Activated CD8-positive, alpha-beta T cell treated with anti-CD3 and anti-CD28 coated beads for 36 hours (primary cell): ENCODE measurements around the gene CDC6. TPM values are rescaled to one million over a fixed set of nuclear protein-coding genes. Genes with fewer than 3 reads are reported as not detected.

Experiments
- ATAC-seq: fragments of 200-7000 bp; cut with Tn5 transposase; one replicate; pipeline ENCODE4 v1.10.0; 2021; ENCODE audit warnings: mild to moderate bottlenecking, moderate library complexity
- CTCF ChIA-PET: fragments of 350-600 bp; sonication (Branson Sonifier 250); formaldehyde crosslinking; loops from one replicate; lab custom pipeline; 2021; ENCODE audit warnings: antibody characterized with exemption; lab: Charles Lee
- POLR2A ChIA-PET: fragments of 350-600 bp; sonication (Branson Sonifier 250); formaldehyde crosslinking; loops from one replicate; lab custom pipeline; 2021; ENCODE audit warnings: antibody characterized with exemption; lab: Charles Lee
- DNase-seq: peaks from one replicate; pipeline ENCODE4 v3.0.0-alpha.2; 2020
- H3K27ac Mint-ChIP-seq: one replicate; pipeline ENCODE4 v1.8.0; 2021; ENCODE audit warnings: mild to moderate bottlenecking, mixed read lengths
- H3K27me3 Mint-ChIP-seq: one replicate; pipeline ENCODE4 v1.8.0; 2021; ENCODE audit warnings: mixed read lengths
- H3K36me3 Mint-ChIP-seq: one replicate; pipeline ENCODE4 v1.8.0; 2021; ENCODE audit warnings: low read depth, mixed read lengths
- H3K4me1 Mint-ChIP-seq: one replicate; pipeline ENCODE4 v1.8.0; 2021; ENCODE audit warnings: low read depth, mixed read lengths
- H3K4me3 Mint-ChIP-seq: one replicate; pipeline ENCODE4 v1.8.0; 2021; ENCODE audit warnings: mild to moderate bottlenecking, moderate library complexity, mixed read lengths
- H3K9me3 Mint-ChIP-seq: one replicate; pipeline ENCODE4 v1.8.0; 2021; ENCODE audit warnings: mixed read lengths
- intact Hi-C: fragments of 100-400 bp; cut with micrococcal nuclease; formaldehyde crosslinking; loops from one replicate; pipeline ENCODE4 v1.10.0; 2022
- total RNA-seq, 2 experiments: library from RNA; stranded (reverse); gene quantifications; one replicate each; pipeline ENCODE4 v1.2.3, GENCODE V29; 2021
- TF ChIP-seq, protein P1 (sequence below): fragments of 200-600 bp; IDR thresholded peaks from one replicate; pipeline ENCODE4 v1.8.0; 2022; ENCODE audit warnings: antibody characterized with exemption, mild to moderate bottlenecking

The CDC6 gene
- total RNA-seq, 2 experiments from 2014 or later: 110 to 118 TPM

DNA sequence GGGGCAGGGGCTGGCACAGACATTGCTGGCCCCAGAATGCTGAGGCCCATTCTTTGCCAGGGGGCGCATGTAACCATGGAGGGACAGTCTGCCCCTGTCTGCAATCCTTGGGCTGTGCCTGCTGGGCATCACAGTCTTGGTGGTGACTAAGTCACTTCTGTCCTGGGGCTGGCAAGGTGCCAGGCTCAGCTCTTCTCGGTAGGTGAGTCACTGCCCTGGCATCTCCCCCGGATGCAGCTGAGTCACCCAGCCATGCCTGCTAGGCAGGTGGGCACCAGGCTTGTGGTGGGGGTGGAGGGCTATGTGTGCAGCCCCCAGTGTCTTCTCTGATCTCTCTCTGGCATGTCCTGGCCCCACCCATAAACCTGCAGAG, 26.9 kb downstream of the CDC6 start:
- Mint-ChIP-seq H3K4me1 (peaks cover 61% of the 10 kb centered on the region), H3K36me3 (peaks cover 6% of the 10 kb centered on the region), H3K4me3 (no peak overlapping the region), H3K27ac (peak overlapping the region; percentile 77), H3K9me3 (no peaks in the 10 kb centered on the region), H3K27me3 (no peaks in the 10 kb centered on the region)
- POLR2A ChIA-PET: interaction anchor here (0.9 to 4.1 kb wide), 5 partner anchors 8 to 184 kb away, joined by 3 to 22 read pairs (median 5); no protein-coding TSS in a partner anchor
- ATAC-seq (peak; percentile 34), DNase-seq (peak; percentile 96)
- TF ChIP-seq, protein P1, sequence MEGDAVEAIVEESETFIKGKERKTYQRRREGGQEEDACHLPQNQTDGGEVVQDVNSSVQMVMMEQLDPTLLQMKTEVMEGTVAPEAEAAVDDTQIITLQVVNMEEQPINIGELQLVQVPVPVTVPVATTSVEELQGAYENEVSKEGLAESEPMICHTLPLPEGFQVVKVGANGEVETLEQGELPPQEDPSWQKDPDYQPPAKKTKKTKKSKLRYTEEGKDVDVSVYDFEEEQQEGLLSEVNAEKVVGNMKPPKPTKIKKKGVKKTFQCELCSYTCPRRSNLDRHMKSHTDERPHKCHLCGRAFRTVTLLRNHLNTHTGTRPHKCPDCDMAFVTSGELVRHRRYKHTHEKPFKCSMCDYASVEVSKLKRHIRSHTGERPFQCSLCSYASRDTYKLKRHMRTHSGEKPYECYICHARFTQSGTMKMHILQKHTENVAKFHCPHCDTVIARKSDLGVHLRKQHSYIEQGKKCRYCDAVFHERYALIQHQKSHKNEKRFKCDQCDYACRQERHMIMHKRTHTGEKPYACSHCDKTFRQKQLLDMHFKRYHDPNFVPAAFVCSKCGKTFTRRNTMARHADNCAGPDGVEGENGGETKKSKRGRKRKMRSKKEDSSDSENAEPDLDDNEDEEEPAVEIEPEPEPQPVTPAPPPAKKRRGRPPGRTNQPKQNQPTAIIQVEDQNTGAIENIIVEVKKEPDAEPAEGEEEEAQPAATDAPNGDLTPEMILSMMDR: no peak
- CTCF ChIA-PET: interaction anchor here (42.0 kb wide), 1 partner anchor 36 kb away, joined by 780 read pairs; no protein-coding TSS in a partner anchor
- intact Hi-C loops: no loop called here

DNA sequence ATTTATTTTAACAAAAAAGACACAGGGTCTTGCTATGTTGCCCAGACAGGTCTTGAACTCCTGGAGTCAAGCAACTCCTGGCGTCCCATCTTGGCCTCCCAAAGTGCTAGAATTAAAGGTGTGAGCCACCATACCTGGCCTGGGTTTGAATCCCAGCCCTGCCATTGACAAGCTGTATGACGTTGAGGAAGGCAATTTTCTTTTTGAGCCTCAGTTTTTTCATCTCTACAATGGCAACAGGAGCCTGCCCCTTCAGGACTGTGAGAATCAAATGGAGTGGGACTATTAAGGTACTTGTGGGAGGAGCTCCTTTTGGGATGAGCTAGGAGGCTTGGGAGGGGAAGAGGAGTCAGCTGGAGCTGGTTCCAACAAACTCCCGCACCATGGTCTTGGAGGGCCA, 27.5 kb downstream of the CDC6 start:
- peak; percentile 2 for DNase-seq
- POLR2A ChIA-PET: interaction anchor here (0.7 to 4.1 kb wide), 7 partner anchors 9 to 184 kb away, joined by 3 to 22 read pairs (median 4); no protein-coding TSS in a partner anchor
- Mint-ChIP-seq H3K27ac (no peak overlapping the region), H3K27me3 (no peaks in the 10 kb centered on the region), H3K9me3 (no peaks in the 10 kb centered on the region), H3K4me3 (no peak overlapping the region), H3K4me1 (peaks cover 67% of the 10 kb centered on the region), H3K36me3 (peaks cover 6% of the 10 kb centered on the region)
- intact Hi-C loops: no loop called here
- TF ChIP-seq, protein P1: no peak
- no peak for ATAC-seq
- CTCF ChIA-PET: interaction anchor here (0.8 to 42.0 kb wide), 4 partner anchors 9 to 36 kb away, joined by 3 to 780 read pairs (median 28); no protein-coding TSS in a partner anchor

DNA sequence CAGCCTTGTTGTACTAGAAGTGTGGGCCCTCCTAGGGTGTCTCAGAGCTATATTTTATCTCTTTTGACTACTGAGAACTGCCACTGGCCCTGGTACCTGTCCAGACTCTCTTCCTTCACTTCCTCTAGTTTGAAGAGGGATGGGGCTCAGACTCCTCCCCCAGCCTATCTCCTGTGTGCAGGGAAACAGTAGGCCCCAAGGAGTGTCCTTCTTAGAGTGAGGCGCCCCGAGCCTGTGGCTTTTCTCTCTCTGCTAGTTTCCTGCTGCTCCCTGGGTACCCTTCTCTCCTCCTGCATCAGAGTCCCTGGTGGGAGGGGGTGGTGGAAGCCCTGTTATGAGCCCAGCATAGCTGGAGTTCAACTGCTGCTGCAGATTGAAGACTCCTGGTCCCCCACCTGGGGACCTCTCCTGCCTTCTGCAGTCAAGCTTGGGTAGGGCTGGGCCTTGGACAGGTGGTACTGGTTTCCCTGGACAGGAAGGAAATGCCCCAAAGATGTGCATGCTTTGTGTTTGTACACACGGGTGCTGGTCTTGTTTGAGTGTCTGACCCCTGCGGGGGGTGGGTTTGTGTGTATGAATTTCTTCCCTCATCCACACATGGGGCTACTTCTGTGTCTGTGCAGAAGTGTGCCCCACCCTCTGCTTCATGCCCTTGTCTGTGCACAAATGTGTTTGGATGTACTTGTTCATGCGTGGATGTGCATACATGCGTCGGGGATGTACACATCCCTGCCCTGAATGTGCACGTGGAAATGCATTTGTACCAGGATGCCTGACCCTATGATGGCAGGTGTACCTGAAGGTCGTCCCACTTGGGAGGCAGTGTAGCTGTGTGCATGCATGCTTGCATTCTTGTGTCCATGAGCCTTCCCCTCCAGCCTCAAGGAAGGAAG, 28.2 kb downstream of the CDC6 start:
- Mint-ChIP-seq H3K4me3 (no peak overlapping the region), H3K27ac (no peak overlapping the region), H3K36me3 (peaks cover 6% of the 10 kb centered on the region), H3K27me3 (no peaks in the 10 kb centered on the region), H3K4me1 (peaks cover 71% of the 10 kb centered on the region), H3K9me3 (no peaks in the 10 kb centered on the region)
- no peak for ATAC-seq
- ChIA-PET POLR2A (interaction anchor here (0.7 to 4.1 kb wide), 9 partner anchors 9 to 183 kb away, joined by 3 to 22 read pairs (median 4); partner anchors contain the start of gene CDC6), CTCF (interaction anchor here (0.8 to 42.0 kb wide), 6 partner anchors 8 to 35 kb away, joined by 3 to 780 read pairs (median 8); no protein-coding TSS in a partner anchor)
- DNase-seq: peak; percentile 33
- intact Hi-C loops: no loop called here
- TF ChIP-seq, protein P1: no peak

DNA sequence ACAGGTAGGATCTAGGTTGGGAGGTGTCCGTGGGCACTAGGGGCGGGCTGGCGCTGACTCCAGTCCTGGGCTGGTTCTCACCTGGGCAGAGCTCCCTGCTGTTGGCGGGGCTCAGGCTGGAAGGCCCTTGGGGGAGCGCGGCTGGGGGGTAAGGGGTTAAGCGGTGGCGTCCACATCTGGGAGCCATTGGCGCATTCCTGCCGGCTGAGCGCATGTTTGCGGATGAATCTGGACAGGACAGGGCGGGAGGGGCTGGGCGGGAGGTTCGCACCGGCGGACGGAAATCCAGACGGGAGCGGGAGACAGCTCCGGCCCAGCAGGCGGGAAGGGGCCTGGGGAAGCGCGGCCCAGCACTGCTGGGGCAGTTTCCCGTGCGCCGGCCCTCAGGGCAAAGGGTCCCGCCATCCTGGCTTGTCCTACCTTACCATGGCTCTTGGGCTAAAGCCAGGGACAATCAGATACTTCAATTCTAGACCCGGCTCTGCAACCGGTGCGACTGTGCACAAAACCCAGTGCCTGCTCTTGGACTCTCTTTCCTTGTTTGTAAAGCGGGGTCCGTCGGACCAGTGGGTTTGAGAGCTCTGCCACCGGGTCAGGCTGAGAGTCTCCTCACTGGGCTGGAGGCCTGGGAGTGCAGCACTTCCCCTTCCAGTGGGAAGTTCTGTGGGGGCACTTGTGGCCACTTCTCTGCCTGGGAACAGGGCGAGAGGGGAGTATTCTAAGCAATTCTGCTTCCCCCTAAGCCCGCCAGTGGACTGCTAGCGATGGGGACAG, 29.1 kb downstream of the CDC6 start:
- DNase-seq: peak; percentile 8
- intact Hi-C loops: no loop called here
- ChIA-PET CTCF (interaction anchor here (0.9 to 42.0 kb wide), 15 partner anchors 9 to 242 kb away, joined by 3 to 780 read pairs (median 6); partner anchors contain the start of gene WIPF2), POLR2A (interaction anchor here (0.8 to 4.1 kb wide), 9 partner anchors 9 to 218 kb away, joined by 3 to 22 read pairs (median 4); partner anchors contain the start of gene CDC6)
- TF ChIP-seq, protein P1: no peak
- Mint-ChIP-seq H3K4me3 (no peak overlapping the region), H3K36me3 (peaks cover 6% of the 10 kb centered on the region), H3K27me3 (no peaks in the 10 kb centered on the region), H3K4me1 (peaks cover 71% of the 10 kb centered on the region), H3K27ac (peak overlapping the region; percentile 99), H3K9me3 (no peaks in the 10 kb centered on the region)
- ATAC-seq: no peak
